ENCODE data around the gene CAMK1D. TPM values are rescaled to one million over a fixed set of nuclear protein-coding genes. Genes with fewer than 3 reads are reported as not detected.

CAMK1D gene
- total RNA-seq, 1 experiment from 2014 or later: 6.3 TPM

DNA sequence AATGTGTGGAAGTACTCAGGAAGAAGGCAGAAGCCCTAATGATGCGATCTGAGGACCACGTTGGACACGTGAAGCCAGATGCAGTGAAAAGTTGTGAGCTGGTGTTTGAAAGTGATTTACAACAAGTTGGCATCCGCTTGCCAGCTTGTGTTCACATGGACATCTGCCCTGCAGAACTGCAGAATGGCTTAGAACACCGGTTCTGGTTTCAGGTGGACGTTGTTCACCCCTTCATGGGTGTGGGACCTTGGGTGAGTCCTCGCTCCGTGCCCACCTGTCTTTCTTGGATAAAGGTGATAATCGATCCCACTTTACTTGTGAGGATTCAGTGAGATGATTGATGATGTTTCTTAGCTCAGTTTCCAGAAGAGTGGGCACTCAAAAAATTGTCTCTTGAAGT lies 53.8 kb downstream of the CAMK1D start:
- Histone ChIP-seq H2BK15ac (ENCODE audit: low read depth, low read length) (no peak overlapping the region), H2BK120ac (ENCODE audit: low read depth, low read length, poor library complexity, severe bottlenecking) (no peak overlapping the region), H4K20me1 (ENCODE audit: control insufficient read depth, insufficient read depth, insufficient read length) (no peaks in the 10 kb centered on the region), H3K23ac (ENCODE audit: insufficient read length, low read depth, low read length) (no peak overlapping the region), H3K4ac (ENCODE audit: low read depth, low read length) (no peak overlapping the region), H3K79me1 (ENCODE audit: insufficient read depth, low read depth, low read length, poor library complexity, severe bottlenecking) (no peaks in the 10 kb centered on the region), H2BK20ac (ENCODE audit: low read depth, low read length, poor library complexity, severe bottlenecking) (no peak overlapping the region), H3K9ac (ENCODE audit: extremely low read depth, insufficient read length, low read length) (no peak overlapping the region), H3K56ac (ENCODE audit: insufficient read length, low read depth, low read length) (no peak overlapping the region), H3T11ph (ENCODE audit: low read length) (no peak overlapping the region), H3K14ac (ENCODE audit: insufficient read depth, low read length) (no peak overlapping the region), H4K5ac (ENCODE audit: insufficient read length, low read depth, low read length) (no peak overlapping the region), H3K23me2 (ENCODE audit: insufficient read length, low read depth, low read length, poor library complexity, severe bottlenecking) (no peaks in the 10 kb centered on the region), H3K18ac (ENCODE audit: insufficient read length, low read depth, low read length) (no peak overlapping the region), H3K79me2 (ENCODE audit: insufficient read depth, low read length) (no peaks in the 10 kb centered on the region), H3K9me3 (ENCODE audit: control insufficient read depth, low read depth, low read length) (no peaks in the 10 kb centered on the region), H4K8ac (replicated peaks; ENCODE audit: insufficient read length, low read depth, low read length) (no peak overlapping the region), H3K27ac (ENCODE audit: insufficient read length, low read depth, low read length) (no peak overlapping the region), H3K4me2 (ENCODE audit: insufficient read depth, insufficient read length, low read length) (no peak overlapping the region), H3K4me1 (ENCODE audit: insufficient read depth, low read length) (no peaks in the 10 kb centered on the region), H2AFZ (ENCODE audit: low read length) (no peak overlapping the region), H3K27me3 (ENCODE audit: insufficient read depth, low read length) (no peaks in the 10 kb centered on the region), H2BK5ac (ENCODE audit: insufficient read length, low read length) (no peak overlapping the region), H4K91ac (ENCODE audit: insufficient read length, low read depth, low read length) (no peak overlapping the region), H2BK12ac (ENCODE audit: insufficient read length, low read depth, low read length) (no peak overlapping the region), H2AK5ac (ENCODE audit: insufficient read length, low read length) (no peak overlapping the region)
- H3K27me3 Mint-ChIP-seq (ENCODE audit: low read depth): no peaks in the 10 kb centered on the region; the same call in 1 of the 2 replicates
- no peaks in the 10 kb centered on the region for H3K9me3 Mint-ChIP-seq
- no peak overlapping the region for H3K27ac Mint-ChIP-seq
- no peak overlapping the region for H3K4me3 Mint-ChIP-seq
- WGBS (ENCODE audit: extremely low coverage, insufficient read length, low lambda C conversion rate): no CpG with 5 or more reads among the region's 9 CpGs
- TF ChIP-seq, protein P1, sequence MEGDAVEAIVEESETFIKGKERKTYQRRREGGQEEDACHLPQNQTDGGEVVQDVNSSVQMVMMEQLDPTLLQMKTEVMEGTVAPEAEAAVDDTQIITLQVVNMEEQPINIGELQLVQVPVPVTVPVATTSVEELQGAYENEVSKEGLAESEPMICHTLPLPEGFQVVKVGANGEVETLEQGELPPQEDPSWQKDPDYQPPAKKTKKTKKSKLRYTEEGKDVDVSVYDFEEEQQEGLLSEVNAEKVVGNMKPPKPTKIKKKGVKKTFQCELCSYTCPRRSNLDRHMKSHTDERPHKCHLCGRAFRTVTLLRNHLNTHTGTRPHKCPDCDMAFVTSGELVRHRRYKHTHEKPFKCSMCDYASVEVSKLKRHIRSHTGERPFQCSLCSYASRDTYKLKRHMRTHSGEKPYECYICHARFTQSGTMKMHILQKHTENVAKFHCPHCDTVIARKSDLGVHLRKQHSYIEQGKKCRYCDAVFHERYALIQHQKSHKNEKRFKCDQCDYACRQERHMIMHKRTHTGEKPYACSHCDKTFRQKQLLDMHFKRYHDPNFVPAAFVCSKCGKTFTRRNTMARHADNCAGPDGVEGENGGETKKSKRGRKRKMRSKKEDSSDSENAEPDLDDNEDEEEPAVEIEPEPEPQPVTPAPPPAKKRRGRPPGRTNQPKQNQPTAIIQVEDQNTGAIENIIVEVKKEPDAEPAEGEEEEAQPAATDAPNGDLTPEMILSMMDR (conservative IDR thresholded peaks at IDR 0.05): no peak
- DNase-seq: no peak
- H3K4me1 Mint-ChIP-seq: peaks cover 5% of the 10 kb centered on the region in 2 experiments
- H3K36me3 Mint-ChIP-seq (ENCODE audit: insufficient read depth in 1 of 3, low read depth in 3 of 3): no peaks in the 10 kb centered on the region

Data from H9 (cell line).